Measurements from ENCODE around the gene STN1.
A peak's percentile ranks its signal among the peaks of the same experiment; 100 is the strongest.

STN1 gene

DNA sequence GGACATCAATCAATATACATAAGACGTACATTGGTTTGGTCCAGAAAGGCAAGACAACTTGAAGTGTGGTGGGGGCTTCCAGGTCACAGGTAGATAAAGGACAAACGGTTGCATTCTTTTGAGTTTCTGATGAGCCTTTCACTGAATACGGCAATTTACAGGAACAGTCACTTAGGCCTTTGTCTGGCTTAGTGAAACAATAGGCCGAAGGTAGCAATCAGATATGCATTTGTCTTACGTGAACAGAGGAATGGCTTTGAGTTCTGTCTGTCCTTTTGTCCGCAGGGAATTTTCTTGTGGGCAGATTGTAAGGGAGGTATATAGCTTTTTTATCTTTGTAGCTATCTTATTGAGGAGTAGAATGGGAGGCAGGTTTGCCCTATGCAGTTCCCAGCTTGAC lies 10.8 kb upstream of the STN1 start:
- DNase-seq, result no peak

DNA sequence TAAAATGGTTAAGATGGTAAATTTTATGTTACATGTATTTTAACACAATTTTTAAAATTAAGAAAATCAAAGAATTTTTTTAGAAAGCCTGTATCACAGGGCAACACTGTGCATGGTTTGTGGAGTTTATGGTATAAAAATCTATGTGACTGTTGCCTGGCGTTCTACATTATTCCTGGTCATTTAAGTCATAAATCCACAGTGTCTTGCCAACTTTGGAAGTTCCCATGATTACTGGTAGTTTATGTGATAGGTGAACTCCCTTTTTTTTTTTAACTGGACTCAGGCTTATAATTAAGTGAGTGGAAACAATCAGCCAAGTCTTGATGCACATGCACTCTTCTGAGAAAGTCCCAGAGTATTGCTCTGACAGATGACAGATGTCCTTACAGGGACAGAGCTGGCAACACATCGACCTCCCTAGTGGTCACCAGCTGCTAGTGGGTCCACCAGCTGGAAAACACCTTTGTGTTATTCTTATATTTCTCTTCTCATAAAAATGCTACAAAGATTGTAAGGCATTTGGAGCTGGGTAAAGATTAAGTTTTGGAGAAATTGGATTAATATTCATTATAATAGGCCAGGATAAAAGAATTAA lies 8.8 kb upstream of the STN1 start:
- DNase-seq, result peak; percentile 57

DNA sequence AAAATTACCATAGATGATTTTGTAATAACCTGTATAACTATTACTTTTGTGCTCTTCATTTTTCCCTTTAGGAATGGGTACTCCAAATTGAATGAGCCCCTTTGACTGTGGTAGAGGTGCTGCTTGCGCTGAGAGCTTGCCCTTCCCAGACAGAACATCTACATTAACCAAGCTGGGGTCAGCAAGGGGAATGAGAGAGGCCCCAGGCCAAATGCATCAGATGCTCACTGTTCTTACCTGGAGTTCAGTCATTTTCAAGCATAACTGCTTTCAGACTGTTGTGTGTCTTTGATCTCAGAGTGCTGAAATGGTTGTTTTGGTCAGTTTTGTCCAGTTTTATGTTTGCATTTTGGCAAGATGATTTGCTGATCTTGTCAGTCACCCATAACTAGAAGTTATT lies 7.6 kb upstream of the STN1 start:
- DNase-seq, result no peak

DNA sequence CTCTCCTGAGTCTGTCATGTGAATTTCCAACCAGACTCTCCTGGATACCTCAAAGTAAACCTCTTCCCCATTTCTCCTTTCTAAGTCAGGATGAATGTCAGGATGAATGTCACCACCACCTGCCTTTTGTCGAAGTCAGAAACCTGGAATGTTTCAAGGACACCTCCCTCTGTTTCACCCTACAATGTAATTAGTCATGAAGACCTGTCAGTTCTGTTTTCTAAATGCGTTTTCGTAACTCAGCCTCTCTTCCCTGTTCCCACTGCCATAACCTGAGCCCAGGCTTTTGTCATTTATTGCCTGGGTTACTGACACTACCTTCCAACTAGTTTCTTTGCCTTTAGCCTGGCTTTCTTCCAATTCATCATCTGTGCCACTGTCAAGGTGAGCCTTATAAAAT lies 5.5 kb upstream of the STN1 start:
- no peak for DNase-seq

DNA sequence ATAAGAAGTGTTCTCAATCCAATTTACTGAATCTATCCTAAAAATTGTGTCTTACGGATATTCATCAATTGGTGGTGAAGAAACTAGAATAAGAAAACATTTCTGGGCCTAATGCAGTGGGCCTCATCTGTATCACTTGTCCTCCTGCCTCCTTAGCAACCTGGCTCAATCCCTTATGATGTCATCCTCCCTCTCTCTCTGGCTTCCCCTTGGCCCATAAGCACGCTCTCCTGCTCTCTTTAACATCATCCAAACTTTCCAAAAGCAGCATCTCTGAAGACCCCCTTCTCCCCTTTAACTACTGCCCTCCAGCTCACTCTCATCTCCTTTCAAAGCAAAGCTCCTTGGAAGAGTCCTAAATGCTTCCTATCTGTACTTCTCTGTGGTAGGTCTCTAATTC lies 4.7 kb upstream of the STN1 start:
- no peak for DNase-seq

DNA sequence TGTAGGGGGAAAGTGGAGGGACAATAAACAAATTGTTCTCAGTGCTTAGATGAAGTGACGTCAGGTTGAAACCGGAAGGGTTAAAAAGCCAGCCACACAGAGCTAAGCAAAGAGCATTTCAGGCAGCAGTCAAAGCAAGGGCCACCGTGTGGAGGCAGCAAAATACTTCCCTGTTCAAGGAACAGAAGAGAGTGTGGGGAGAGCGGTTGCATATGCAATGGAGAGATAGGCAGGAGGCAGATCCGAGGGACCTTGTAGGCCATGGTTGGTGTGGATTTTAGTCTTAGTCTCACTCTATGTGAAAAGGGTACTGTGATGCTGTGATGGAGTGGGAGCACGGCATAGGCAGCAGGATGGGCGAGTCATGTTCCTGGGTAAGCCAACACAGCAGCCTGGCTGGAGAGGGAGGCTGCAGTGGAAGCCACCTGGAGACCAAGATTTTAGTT lies 3.8 kb upstream of the STN1 start:
- no peak for DNase-seq

DNA sequence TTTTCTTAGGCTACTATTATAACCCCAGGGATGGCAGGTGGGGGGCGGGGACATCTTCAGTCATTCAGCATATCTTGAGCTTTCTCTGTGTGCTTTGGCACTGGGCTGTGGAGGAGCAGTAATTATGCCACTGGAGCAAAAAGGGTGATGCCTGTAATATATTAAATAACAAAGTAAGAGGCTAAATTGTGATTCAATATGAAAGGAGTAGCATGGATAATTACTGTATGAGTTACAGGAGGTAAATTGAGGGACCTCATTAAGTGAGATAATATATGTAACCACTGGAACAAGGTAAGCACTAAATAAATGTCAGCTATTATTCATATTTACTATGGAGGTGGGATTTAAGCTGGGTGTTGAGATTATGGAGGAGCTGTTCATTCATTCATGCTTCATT lies 3.3 kb upstream of the STN1 start:
- DNase-seq, result no peak

DNA sequence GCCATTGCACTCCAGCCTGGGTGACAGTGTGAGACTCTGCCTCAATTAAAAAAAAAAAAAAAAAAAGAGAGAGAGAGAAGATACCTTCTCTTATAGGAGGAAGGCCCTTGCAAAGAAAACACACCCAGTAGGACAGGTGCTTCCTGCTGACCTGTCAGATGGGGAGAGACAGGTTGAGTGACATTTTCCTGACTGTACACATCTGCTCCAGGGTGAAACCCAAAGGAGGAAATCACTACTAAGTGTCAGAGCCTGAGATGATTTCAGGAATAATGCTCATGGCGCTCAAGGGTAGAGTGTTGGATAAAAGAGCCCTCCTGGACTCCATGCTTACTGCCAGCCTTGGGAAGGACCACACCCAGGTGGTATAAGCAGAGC lies 1.7 kb upstream of the STN1 start:
- no peak for DNase-seq

DNA sequence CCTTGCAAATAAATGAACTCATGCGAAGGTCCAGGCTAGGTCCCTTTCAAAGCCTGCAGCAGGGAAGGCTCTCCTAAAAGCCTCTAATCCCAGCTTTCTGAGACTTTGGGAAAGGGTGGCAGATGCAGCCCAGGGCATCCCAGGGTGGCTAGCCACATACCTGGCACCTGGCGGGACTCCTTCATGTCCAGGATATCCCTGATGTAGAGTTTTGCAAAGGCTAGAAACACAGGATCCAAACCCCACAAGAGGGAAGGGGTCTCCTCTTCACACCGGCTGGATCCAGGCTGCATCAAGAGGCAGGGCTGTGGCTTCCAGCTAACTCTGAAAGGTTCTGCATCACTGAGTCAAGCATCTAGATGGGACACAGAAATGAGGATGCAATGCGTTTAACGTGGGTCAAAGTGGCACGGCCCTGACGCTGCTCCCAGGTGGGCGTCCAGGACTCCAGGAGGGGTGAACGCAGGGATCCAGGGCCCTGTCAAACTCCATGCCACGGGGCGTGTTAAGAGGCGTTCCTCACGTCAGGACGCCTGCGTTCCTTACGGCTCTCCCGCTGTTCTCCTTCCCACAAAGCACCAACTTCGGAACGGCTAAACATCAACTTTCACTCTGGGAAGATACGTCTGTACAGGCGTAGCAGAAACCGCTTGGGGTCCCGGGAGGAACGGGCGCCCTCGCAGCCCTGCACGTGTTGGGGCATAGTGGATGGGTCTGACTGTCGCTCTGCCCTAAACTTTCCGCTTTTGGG lies 507 bp downstream of the STN1 start:
- DNase-seq, result no peak

DNA sequence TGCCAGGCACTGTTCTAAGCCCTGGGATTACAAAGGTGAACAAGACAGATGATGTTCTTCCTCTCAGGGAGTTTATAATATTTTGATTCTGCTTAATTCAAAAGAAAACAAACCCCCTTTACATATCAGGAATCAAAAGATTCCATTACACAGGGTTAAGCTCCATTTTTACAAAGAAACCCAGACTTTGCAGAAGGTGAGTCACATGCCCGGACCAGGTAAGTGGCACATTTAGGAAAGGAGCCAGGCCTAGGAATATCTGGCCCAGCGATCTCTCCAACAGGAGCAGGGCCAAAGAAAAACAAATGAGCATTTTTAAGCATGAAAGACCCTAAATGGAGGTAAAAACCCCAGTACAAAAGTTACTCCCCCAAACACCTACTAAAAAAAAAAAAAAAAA lies 1.1 kb downstream of the STN1 start:
- DNase-seq, result no peak

DNA sequence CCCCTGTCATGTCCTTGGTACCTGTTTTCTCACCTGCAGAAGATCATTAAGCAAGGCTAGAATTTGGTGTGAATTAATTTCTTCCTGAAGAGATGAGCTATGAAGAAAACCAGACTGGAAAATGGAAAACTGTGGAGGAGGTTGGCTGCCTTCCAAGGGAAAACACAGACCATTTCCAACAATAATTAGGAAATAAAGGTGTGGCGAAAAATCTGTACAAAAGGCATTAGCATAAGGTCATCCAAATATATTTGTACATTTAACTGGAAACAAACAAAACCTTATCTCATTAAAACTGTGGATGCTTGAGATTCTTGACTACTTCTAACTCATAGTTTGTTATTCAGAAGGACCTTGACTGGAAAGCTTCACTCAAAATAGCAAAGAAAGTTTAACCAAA lies 1.7 kb downstream of the STN1 start:
- DNase-seq, result no peak

DNA sequence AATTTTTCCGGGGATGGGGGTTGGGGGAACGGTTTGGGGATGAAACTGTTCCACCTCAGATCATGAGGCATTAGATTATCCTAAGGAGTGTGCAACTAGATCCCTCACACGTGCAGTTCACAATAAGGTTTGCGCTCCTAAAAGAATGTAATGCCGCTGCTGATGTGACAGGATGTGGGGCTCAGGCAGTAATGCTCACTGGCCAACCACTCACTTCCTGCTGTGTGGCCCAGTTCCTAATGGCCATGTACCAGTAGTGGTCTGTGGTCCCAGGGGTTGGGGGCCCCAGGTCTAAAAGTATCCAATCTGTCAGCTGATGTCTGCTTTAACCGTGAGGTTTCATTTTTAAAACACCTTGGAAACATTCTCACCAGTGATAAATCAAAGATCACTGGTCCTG lies 2.2 kb downstream of the STN1 start:
- DNase-seq, result no peak

DNA sequence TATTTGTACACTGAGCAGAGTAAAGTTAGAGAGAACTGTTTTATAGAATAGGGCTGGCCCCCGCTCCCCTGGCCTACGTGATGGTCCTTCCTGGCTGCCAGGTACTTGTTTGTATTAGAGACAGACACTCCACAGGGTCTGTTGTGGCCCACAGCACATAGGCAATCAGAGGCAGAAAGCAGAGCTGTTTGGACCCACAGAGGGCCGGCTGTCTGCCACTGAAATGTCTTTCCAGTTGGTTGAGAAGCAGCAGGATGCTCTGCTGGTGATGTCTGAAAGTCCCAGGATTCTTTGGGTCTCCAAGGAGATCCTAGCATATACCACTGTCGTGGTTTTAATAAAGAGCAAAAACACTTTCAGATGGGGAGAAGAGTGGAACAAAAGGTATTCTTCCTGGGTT lies 5.2 kb downstream of the STN1 start:
- DNase-seq, result no peak

DNA sequence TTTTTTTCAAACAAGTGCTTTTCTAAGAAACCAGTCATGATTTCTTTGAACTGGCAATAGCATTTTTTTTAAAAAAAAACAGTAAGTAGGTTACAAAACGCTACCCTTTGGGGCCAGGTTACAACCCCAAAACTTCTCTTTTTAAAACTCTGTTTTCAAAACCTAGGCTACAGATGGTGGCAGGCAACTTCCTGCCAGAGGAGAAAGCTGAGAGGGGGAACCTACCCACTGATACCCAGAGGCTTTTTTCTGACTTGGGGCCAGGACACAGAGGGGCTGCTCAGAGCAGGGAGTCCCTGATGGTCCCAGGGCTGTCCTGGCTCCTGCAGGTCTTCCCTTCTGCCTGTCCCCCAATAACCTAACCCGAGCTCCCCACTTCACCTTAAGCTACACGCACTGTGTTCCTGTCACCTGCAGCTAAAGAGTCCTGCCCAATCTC lies 6.9 kb downstream of the STN1 start:
- DNase-seq, result no peak

DNA sequence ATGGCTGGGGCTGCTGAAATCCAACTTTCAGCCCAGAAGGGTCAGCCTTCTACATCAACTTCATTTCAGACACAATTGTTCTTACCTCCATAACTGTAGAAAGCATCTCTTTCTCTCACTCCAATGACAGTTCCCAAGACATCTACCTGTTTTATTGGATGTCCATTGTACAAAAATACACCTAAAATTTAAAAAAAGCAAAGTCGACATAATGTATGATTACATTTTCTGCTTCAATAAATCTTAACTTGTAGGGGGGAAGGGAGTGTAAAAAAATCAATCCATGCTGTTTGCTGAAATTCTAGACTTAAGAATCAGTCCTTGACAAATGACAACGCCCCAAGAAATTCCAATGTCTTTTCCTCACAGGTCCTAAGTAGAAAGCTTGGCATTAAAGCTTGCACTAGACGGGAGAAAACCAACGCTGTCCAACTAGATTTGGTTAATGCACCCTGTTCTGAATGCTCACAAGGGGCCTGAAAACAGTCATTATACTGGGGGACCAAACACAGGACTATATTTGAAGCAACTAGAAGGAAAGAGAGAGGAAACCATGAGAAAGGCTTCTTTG lies 7.5 kb downstream of the STN1 start:
- no peak for DNase-seq

DNA sequence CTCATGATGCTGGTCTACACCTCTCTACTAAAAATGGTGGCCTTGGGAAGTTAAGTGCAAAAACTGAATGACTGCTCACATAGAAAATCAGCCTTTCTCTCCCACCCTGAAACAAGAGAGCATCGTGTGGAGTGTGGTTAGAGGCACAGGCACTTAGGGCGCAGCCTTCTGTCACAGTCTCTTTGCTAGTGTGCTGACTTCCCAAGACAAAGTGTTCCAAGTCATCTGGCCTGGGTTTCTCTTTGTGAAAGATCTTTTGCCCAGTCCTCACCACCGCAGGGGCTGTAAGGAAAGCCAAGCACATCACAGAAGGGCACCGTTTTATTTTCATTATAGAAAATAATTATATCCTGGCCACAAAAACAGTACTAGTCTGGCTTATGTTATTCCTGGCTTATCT lies 12.5 kb downstream of the STN1 start:
- DNase-seq, result no peak

DNA sequence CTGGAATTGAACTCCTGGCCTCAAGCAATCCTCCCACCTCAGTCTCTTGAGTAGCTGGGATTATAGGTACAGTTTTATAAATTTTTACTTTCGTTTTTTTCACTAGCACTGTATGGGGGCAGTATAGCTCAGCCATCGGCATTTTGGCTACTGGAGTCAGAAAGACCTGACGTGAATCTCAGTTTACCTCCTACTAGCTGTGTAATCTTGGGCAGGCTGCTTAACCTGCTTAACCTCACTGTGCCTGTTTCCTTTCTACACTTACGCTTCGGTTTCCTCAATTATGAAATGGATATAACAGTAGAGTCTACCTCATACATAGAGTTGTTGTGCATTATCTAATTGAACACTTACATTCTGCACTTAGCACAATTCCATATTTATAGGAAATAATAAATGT lies 16.7 kb downstream of the STN1 start:
- no peak for DNase-seq

DNA sequence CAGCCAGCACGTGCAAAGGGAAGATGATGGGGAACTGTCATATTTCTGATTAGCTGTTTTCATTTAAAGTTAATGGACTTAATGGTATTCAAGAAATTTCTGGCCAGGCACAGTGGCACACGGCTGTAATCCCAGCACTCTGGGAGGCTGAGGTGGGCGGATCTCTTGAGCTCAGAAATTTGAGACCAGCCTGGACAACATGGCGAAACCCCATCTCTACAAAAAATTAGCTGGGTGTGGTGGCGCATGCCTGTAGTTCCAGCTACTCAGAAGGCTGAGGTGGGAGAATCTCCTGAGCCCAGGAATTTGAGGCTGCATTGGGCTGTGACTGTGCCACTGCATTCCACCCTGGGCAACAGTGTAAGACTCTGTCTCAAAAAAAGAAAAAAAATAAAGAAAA lies 18.7 kb downstream of the STN1 start:
- no peak for DNase-seq

DNA sequence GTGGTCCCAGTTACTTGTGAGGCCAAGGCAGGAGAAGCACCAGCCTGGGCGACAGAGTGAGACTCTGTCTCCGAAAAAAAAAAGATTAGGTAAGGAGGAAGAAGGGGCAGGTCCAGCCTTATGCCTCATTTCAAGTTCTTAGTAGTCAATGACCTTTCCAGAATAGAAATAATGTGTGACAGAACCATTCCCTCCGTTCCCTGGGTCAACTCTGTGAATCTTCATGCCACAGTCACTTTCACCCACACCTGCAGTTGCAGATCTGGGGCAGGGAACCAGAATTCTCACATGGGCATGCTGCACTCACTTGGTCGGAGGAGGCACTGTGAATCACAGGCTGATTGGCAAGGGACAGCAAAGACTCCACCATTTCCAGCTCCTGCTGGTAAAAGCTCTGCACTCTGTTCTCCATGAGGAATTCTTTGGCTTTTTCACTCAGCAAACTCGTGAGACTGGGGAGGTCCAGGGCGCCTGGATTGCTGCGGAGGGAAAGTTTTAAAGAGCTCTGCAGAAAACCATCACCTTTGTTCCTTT lies 20.7 kb downstream of the STN1 start:
- DNase-seq, result no peak

DNA sequence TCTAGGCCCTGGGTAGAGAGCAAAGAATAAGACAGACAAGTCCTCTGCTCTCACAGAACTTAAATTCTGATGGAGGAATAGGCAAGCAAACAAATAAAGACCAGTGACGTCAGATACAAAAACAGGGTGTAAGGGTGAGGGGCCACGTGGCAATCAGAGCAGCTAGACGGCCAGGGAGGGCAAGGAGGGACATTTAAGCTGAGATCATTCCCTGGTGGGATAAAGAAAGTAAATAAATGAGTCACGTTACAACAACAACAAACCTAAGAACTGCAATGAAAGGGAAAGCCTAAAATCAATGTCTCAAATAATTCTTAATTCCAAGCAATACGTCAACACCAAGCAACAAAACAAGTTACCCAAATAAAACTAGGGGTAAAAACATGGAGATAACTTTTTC lies 21.8 kb downstream of the STN1 start:
- DNase-seq, result no peak

DNA sequence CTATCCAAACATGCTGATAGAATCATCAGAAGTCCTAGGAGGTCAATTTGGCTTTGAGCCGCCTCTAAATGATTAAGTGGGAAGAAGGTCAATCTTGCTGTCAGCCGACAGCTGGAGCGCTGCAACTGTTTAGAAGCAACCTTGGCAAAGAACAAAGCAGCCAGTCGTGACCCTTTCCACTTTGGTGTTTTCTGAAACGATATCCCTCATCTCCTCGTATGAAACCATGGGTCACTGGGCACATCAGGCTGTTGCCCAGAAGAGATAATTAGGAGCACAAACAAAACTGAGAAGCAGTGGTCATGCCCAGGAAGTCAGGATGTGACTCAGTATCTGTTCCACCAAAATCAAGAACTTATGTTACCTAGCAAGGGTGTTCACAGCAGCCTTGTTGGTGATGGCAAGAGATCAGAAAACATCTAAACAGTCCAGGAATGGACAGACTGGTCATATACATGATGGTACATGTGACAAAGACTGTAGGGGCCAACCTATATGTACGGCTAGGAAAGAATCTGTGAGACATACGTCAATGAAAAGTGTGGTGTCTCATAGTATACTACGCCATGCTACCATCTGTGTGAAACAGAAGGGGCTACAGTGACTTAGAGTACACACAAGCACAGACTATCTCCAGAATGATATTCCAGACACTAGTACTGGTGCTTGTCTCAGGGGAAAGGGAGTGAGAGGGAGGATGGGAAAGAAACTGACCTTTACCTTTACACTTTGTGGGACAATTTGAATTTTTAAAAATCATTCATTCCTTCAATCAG lies 22.4 kb downstream of the STN1 start:
- peak; percentile 83 for DNase-seq

DNA sequence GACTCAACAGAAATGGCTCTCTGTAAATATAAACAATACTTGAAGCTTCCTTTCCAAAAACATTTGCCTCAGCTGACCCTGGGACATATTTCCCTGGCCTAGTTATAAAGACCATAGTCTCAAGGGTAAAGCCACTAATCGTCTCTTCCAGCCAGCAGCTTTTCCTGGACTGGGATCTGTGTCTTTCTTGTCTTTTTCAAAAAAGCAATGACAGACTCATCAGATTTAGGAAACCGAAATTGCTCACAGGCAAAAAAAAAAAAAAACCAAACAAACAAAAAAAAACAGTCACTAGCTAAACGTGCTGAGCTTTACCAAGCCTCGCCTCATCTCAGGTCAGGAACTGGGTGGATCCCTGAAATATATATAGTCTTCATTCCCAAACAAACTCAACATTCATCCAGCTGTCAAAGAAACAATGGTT lies 23.5 kb downstream of the STN1 start:
- DNase-seq, result peak; percentile 49

DNA sequence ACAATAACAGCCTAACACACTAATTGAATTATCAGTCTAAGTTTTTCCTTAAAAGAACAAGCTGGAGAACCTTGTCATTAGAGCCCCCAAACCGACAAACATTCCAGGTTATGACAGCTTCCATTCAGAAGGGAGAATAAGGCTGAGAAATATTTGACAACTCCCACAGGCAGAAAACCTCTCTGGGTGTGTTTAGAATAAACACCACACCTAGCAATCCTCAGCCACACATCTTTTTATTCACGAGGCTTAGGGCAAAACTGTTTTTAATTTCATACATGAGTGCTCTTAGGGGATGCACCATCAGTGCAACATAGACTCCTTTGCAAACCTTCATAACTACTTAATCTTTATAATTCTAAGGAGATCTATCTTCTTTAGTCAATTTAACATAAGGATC lies 24.2 kb downstream of the STN1 start:
- DNase-seq, result no peak

DNA sequence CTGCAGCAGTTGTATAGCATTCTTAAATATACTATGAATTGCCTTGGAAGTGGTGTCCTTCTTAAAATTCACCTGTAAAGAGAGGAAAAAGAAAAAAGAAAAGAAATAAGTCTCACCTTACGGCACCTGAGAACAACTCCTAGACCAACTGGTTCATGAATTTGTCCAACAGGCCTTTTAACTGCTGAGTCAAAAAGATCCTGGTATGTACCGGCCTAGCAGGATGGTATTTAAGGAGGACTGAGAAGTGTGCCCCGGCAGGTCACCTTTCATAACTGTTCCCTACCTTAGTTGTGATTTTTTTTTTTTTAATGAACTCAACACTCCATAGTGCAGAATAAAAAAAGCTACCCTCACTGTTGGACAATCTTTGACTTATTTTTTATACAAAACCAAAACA lies 25.8 kb downstream of the STN1 start:
- DNase-seq, result no peak

Measured in eye (tissue), 1 donor.